Gastrocnemius medialis (tissue), 4 donors: Measurements from ENCODE around the gene PTN.

Source experiments
- POLR2A ChIP-seq, 2 donors: fragments of 450-650 bp; IDR thresholded peaks; one replicate each; pipeline ENCODE4 v1.6.1; 2017; ENCODE audit warnings: antibody characterized with exemption in 2 of 2, mild to moderate bottlenecking in 2 of 2, moderate library complexity in 2 of 2
- TF ChIP-seq, protein P1 (sequence below), 5 experiments: fragments of 450-650 bp in 3 of 5; fragments of 200-600 bp in 2 of 5; sonication (generic) in 2 of 5; IDR thresholded peaks in 4 of 5; conservative IDR thresholded peaks in 1 of 5; 1 replicate in 4 of 5; 2 replicates in 1 of 5; pipeline ENCODE4 v1.5.1; 2016 to 2019; ENCODE audit warnings: antibody characterized with exemption in 5 of 5, mild to moderate bottlenecking in 3 of 5, moderate library complexity in 3 of 5

- TF ChIP-seq, protein P1, sequence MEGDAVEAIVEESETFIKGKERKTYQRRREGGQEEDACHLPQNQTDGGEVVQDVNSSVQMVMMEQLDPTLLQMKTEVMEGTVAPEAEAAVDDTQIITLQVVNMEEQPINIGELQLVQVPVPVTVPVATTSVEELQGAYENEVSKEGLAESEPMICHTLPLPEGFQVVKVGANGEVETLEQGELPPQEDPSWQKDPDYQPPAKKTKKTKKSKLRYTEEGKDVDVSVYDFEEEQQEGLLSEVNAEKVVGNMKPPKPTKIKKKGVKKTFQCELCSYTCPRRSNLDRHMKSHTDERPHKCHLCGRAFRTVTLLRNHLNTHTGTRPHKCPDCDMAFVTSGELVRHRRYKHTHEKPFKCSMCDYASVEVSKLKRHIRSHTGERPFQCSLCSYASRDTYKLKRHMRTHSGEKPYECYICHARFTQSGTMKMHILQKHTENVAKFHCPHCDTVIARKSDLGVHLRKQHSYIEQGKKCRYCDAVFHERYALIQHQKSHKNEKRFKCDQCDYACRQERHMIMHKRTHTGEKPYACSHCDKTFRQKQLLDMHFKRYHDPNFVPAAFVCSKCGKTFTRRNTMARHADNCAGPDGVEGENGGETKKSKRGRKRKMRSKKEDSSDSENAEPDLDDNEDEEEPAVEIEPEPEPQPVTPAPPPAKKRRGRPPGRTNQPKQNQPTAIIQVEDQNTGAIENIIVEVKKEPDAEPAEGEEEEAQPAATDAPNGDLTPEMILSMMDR (IDR thresholded peaks at IDR 0.05 in 4 of 5, conservative IDR thresholded peaks at IDR 0.05 in 1 of 5): no peak
- no peak for TF ChIP-seq POLR2A (IDR thresholded peaks at IDR 0.05)
Observed at GRCh38 chr7:137213744-137214143, 129.8 kb downstream of the PTN start.
